H9 (cell line): ENCODE measurements around the gene MRPL34. TPM values are rescaled to one million over a fixed set of nuclear protein-coding genes. Genes with fewer than 3 reads are reported as not detected.

Experiments
- DNase-seq: peaks from one replicate; pipeline ENCODE4 v3.0.0-alpha.2; 2017
- H2AFZ ChIP-seq: one replicate; pipeline ENCODE4 v1.6.1; 2013; ENCODE audit warnings: mild to moderate bottlenecking, low read length, control low read depth, moderate library complexity
- H2AK5ac ChIP-seq: 2 replicates; pipeline ENCODE4 v1.6.1; 2013; ENCODE audit warnings: low read length, control low read depth, mixed read lengths; ENCODE audit not compliant: insufficient read length
- H2BK120ac ChIP-seq: one replicate; pipeline ENCODE4 v1.6.1; 2013; ENCODE audit warnings: low read depth, mild to moderate bottlenecking, low read length, control low read depth, inconsistent platforms; ENCODE audit not compliant: poor library complexity, severe bottlenecking
- H2BK12ac ChIP-seq: 2 replicates; pipeline ENCODE4 v1.6.1; 2013; ENCODE audit warnings: low read length, control low read depth, mixed read lengths, low read depth; ENCODE audit not compliant: insufficient read length
- H2BK15ac ChIP-seq: 2 replicates; pipeline ENCODE4 v1.6.1; 2013; ENCODE audit warnings: low read depth, low read length, control low read depth
- H2BK20ac ChIP-seq: one replicate; pipeline ENCODE4 v1.6.1; 2013; ENCODE audit warnings: low read depth, mild to moderate bottlenecking, low read length, control low read depth, inconsistent platforms; ENCODE audit not compliant: poor library complexity, severe bottlenecking
- H2BK5ac ChIP-seq: 2 replicates; pipeline ENCODE4 v1.6.1; 2013; ENCODE audit warnings: low read length, control low read depth, mixed read lengths; ENCODE audit not compliant: insufficient read length
- H3K14ac ChIP-seq: 2 replicates; pipeline ENCODE4 v1.6.1; 2013; ENCODE audit warnings: low read length, control low read depth; ENCODE audit not compliant: insufficient read depth
- H3K18ac ChIP-seq: 2 replicates; pipeline ENCODE4 v1.6.1; 2013; ENCODE audit warnings: low read depth, mild to moderate bottlenecking, mixed read lengths, low read length, control low read depth; ENCODE audit not compliant: insufficient read length
- H3K23ac ChIP-seq: 2 replicates; pipeline ENCODE4 v1.6.1; 2013; ENCODE audit warnings: low read length, control low read depth, mixed read lengths, low read depth; ENCODE audit not compliant: insufficient read length
- H3K23me2 ChIP-seq: 2 replicates; pipeline ENCODE4 v1.6.1; 2013; ENCODE audit warnings: low read depth, mild to moderate bottlenecking, mixed read lengths, low read length, control low read depth; ENCODE audit not compliant: insufficient read length, poor library complexity, severe bottlenecking
- H3K27ac ChIP-seq: 2 replicates; pipeline ENCODE4 v1.5.1; 2013; ENCODE audit warnings: low read length, control low read depth, mixed read lengths, low read depth; ENCODE audit not compliant: insufficient read length
- H3K27me3 ChIP-seq: 2 replicates; pipeline ENCODE4 v1.6.1; 2013; ENCODE audit warnings: low read length, control low read depth, inconsistent platforms; ENCODE audit not compliant: insufficient read depth
- H3K4ac ChIP-seq: 2 replicates; pipeline ENCODE4 v1.6.1; 2013; ENCODE audit warnings: low read depth, mild to moderate bottlenecking, control low read depth, inconsistent platforms, low read length, moderate library complexity
- H3K4me1 ChIP-seq: 2 replicates; pipeline ENCODE4 v1.6.1; 2013; ENCODE audit warnings: low read length, control low read depth, inconsistent platforms; ENCODE audit not compliant: insufficient read depth
- H3K4me2 ChIP-seq: 2 replicates; pipeline ENCODE4 v1.6.1; 2013; ENCODE audit warnings: low read length, control low read depth, mixed read lengths; ENCODE audit not compliant: insufficient read length, insufficient read depth
- H3K56ac ChIP-seq: 2 replicates; pipeline ENCODE4 v1.6.1; 2013; ENCODE audit warnings: low read depth, mild to moderate bottlenecking, mixed read lengths, low read length, control low read depth; ENCODE audit not compliant: insufficient read length
- H3K79me1 ChIP-seq: 2 replicates; pipeline ENCODE4 v1.6.1; 2013; ENCODE audit warnings: low read depth, mild to moderate bottlenecking, moderate library complexity, low read length, control low read depth, inconsistent platforms; ENCODE audit not compliant: insufficient read depth, poor library complexity, severe bottlenecking
- H3K79me2 ChIP-seq: 2 replicates; pipeline ENCODE4 v1.6.1; 2013; ENCODE audit warnings: low read length, control low read depth, inconsistent platforms; ENCODE audit not compliant: insufficient read depth
- H3K9ac ChIP-seq: 2 replicates; pipeline ENCODE4 v1.6.1; 2013; ENCODE audit warnings: low read length, control low read depth, mixed read lengths; ENCODE audit not compliant: insufficient read length; ENCODE audit errors: extremely low read depth
- H3K9me3 ChIP-seq: one replicate; pipeline ENCODE4 v1.6.1; 2013; ENCODE audit warnings: low read depth, low read length, inconsistent platforms; ENCODE audit not compliant: control insufficient read depth
- H3T11ph ChIP-seq: one replicate; pipeline ENCODE4 v1.6.1; 2013; ENCODE audit warnings: mild to moderate bottlenecking, low read length, control low read depth, inconsistent platforms
- H4K20me1 ChIP-seq: one replicate; pipeline ENCODE4 v1.6.1; 2013; ENCODE audit not compliant: control insufficient read depth, insufficient read length, insufficient read depth
- H4K5ac ChIP-seq: 2 replicates; pipeline ENCODE4 v1.6.1; 2013; ENCODE audit warnings: low read depth, mild to moderate bottlenecking, mixed read lengths, low read length, control low read depth; ENCODE audit not compliant: insufficient read length
- H4K8ac ChIP-seq: replicated peaks from 2 replicates; pipeline ENCODE4 v1.6.1; 2013; ENCODE audit warnings: low read length, control low read depth, mixed read lengths, low read depth; ENCODE audit not compliant: insufficient read length
- H4K91ac ChIP-seq: 2 replicates; pipeline ENCODE4 v1.6.1; 2013; ENCODE audit warnings: low read depth, mild to moderate bottlenecking, moderate library complexity, mixed read lengths, low read length, control low read depth; ENCODE audit not compliant: insufficient read length
- H3K27ac Mint-ChIP-seq, 3 experiments: 2 replicates in 2 of 3; 3 replicates in 1 of 3; pipeline ENCODE4 v1.8.0; 2020 to 2021; ENCODE audit warnings: mixed read lengths in 3 of 3, mild to moderate bottlenecking in 1 of 3, moderate library complexity in 1 of 3
- H3K27me3 Mint-ChIP-seq: 2 replicates; pipeline ENCODE4 v1.8.0; 2021; ENCODE audit warnings: low read depth, mild to moderate bottlenecking, moderate library complexity, mixed read lengths
- H3K36me3 Mint-ChIP-seq, 3 experiments: 2 replicates in 2 of 3; 3 replicates in 1 of 3; pipeline ENCODE4 v1.8.0; 2020 to 2021; ENCODE audit warnings: low read depth in 3 of 3, mixed read lengths in 3 of 3; ENCODE audit not compliant: insufficient read depth in 1 of 3
- H3K4me1 Mint-ChIP-seq, 2 experiments: 2 replicates each; pipeline ENCODE4 v1.8.0; 2020; ENCODE audit warnings: mixed read lengths in 2 of 2
- H3K4me3 Mint-ChIP-seq, 2 experiments: 2 replicates in 1 of 2; 3 replicates in 1 of 2; pipeline ENCODE4 v1.8.0; 2020 to 2021; ENCODE audit warnings: mild to moderate bottlenecking in 2 of 2, mixed read lengths in 2 of 2, moderate library complexity in 1 of 2
- H3K9me3 Mint-ChIP-seq, 2 experiments: 2 replicates in 1 of 2; 3 replicates in 1 of 2; pipeline ENCODE4 v1.8.0; 2020; ENCODE audit warnings: mild to moderate bottlenecking in 2 of 2, mixed read lengths in 2 of 2, moderate library complexity in 1 of 2
- CTCF ChIP-seq: fragments of 200-600 bp; sonication (generic); conservative IDR thresholded peaks from 3 replicates; pipeline ENCODE4 v1.8.0; 2021; ENCODE audit warnings: antibody characterized with exemption, mild to moderate bottlenecking
- whole genome bisulfite sequencing: extraction: QIAGEN DNeasy Blood & Tissue Kit; methylation state at CpG from one replicate; pipeline ENCODE4 v1.1.7; 2013; ENCODE audit warnings: missing lambda C conversion rate, low lambda C conversion rate, mixed read lengths; ENCODE audit not compliant: insufficient read length; ENCODE audit errors: extremely low coverage; 5-methylcytosine and 5-hydroxymethylcytosine counted together
- total RNA-seq: library from RNA; stranded (reverse); gene quantifications from 2 replicates; pipeline ENCODE4 v1.2.1, GENCODE V29; 2021

Gene MRPL34
- total RNA-seq, 1 experiment from 2014 or later = 84.6 TPM

GRCh38 chr19:17286263-17286662 lies 19.4 kb upstream of the MRPL34 start:
- H2BK15ac ChIP-seq = no peak overlapping the region
- no peaks in the 10 kb centered on the region for H3K79me2 ChIP-seq
- H2BK20ac ChIP-seq = no peak overlapping the region
- H3K36me3 Mint-ChIP-seq = peaks cover 18 to 24% (median 24%) of the 10 kb centered on the region in 3 experiments
- H3K79me1 ChIP-seq = no peaks in the 10 kb centered on the region
- no peak overlapping the region for H3T11ph ChIP-seq
- DNase-seq = no peak
- no peak overlapping the region for H3K56ac ChIP-seq
- no peak overlapping the region for H3K14ac ChIP-seq
- H2BK120ac ChIP-seq = no peak overlapping the region
- no peak for TF ChIP-seq CTCF
- no peak overlapping the region for H4K5ac ChIP-seq
- no peak overlapping the region for H4K91ac ChIP-seq
- WGBS = no CpG with 5 or more reads among the region's 11 CpGs
- no peaks in the 10 kb centered on the region for H3K4me1 ChIP-seq
- H2AFZ ChIP-seq = no peak overlapping the region
- no peak overlapping the region for H2BK12ac ChIP-seq
- peaks cover 7% of the 10 kb centered on the region for H3K27me3 Mint-ChIP-seq
- H3K4me3 Mint-ChIP-seq = no peak overlapping the region
- H3K4me2 ChIP-seq = no peak overlapping the region
- H3K23ac ChIP-seq = no peak overlapping the region
- H3K9me3 ChIP-seq = no peaks in the 10 kb centered on the region
- H3K18ac ChIP-seq = no peak overlapping the region
- no peaks in the 10 kb centered on the region; a peak in 1 of 5 replicates for H3K9me3 Mint-ChIP-seq
- H3K27ac Mint-ChIP-seq = no peak overlapping the region
- H2AK5ac ChIP-seq = no peak overlapping the region
- H4K8ac ChIP-seq = no peak overlapping the region
- H3K27ac ChIP-seq = no peak overlapping the region
- H3K4me1 Mint-ChIP-seq = peaks cover 7 to 14% of the 10 kb centered on the region in 2 experiments; a peak in 3 of 4 replicates
- H4K20me1 ChIP-seq = peaks cover 4% of the 10 kb centered on the region
- no peaks in the 10 kb centered on the region; the same call in 1 of the 2 replicates for H3K27me3 ChIP-seq
- no peak overlapping the region for H3K4ac ChIP-seq
- H2BK5ac ChIP-seq = no peak overlapping the region
- no peak overlapping the region for H3K9ac ChIP-seq
- peaks cover 5% of the 10 kb centered on the region for H3K23me2 ChIP-seq
